T-helper 1 cell (primary cell): ENCODE measurements around the gene SKAP1.
"Not testable (repeated sequence)": the region's sequence is repeated elsewhere in the genome, so short reads cannot be mapped to it uniquely, and the experiment has no call there.

ENCODE experiments used
- DNase-seq, 5 donors: peaks; one replicate each; pipeline ENCODE4 v3.0.0-alpha.2; 2012 to 2020

SKAP1 gene

GRCh38 chr17:48202959-48203358 lies 227.1 kb downstream of the SKAP1 start:
- no peak for DNase-seq

GRCh38 chr17:48198950-48199541 lies 231.0 kb downstream of the SKAP1 start:
- no peak for DNase-seq

DNA sequence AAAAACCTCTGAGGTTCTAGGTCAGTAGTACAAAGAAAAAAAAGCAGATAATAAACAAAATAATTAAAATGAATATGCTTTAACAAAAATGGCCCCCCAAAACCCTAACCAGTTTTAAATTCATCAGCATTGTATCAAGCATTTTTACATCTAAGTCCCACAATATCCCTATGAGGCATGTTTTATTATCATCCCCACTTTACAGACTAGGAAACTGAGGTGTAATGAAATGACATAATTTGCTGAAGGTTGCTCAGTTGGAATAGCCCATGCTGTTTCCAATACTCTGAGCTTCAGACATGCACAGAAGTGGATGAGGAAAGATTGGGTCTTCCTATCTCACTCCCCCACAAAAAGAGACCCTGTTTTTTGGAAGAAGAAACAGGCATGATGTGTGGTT lies 234.1 kb downstream of the SKAP1 start:
- DNase-seq, result no peak

DNA sequence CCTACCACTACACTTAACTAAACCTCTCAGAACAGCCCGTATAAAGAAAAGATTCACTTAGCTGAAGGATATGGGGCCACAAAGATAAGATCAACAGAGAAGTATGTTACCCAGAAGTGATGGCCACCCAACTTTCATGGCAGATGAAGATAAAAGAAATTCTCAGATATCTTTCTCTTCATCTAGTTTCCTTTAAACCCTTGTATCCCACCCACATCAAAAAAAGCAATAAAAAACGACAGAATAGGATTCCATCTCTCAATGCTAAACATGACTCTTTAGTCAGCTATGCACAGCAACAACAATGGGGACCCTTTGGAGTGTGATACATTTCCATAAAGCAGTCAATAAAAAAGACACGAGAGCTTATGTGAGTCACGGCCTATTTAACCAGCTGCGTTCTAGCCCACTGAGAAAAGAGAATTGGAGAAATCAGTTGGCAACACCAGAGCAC lies 235.9 kb downstream of the SKAP1 start:
- DNase-seq, result peak in 1 of 5 donors; percentile 23

DNA sequence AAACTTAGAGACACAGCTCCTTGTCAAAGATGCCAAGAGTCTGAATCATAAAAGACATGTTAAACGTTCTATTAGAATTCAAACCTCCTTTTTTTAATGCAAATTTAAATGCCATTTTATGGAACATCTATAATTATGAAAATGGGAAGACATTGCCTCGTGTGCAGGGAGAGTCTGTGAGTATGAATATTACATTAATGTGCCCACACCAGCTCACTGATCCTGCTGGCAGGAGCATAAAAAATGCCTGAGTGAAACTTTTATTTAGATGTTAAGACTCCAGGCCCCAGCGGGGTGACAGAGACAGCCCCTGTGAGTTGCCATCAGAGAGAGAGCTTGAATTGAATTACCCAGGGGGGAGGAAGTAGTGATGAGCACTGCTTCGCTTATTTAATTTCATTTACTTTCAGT lies 237.7 kb downstream of the SKAP1 start:
- no peak for DNase-seq

DNA sequence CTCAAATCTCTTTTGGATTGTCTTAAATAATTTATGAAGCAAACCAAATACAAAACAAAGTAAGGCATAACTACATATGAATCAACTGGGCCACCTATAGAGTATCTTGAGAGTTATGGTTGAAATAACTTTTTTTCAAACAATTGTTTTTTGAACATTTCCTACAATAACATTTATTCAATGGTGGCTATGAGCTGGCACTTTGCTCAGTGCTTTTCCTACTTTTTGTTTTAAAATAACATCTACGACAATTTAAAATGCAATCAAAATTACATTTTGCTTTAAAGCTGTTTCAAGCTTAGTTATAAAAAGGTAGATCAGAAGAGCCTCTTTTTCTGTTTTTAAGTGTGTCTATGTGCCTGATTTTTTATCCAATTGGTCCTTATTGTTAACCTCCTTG lies 238.7 kb downstream of the SKAP1 start:
- no peak for DNase-seq

DNA sequence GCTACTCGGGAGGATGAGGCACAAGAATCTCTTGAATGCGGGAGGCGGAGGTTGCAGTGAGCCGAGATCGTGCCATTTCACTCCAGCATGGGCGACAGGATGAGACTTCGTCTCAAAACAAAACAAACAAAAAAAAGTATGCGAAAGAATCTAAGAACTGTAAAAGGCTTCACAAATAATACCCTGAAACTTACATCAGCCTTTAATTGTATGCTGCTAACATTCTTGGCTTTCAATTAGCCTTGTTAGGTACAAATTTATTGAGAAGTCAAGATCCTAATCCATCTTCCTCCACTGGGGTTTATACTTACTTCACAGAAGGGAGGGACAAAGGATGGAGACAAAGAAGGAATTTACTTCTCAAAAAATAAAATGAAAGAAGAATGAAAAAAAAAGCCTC lies 239.1 kb downstream of the SKAP1 start:
- DNase-seq, result no peak

DNA sequence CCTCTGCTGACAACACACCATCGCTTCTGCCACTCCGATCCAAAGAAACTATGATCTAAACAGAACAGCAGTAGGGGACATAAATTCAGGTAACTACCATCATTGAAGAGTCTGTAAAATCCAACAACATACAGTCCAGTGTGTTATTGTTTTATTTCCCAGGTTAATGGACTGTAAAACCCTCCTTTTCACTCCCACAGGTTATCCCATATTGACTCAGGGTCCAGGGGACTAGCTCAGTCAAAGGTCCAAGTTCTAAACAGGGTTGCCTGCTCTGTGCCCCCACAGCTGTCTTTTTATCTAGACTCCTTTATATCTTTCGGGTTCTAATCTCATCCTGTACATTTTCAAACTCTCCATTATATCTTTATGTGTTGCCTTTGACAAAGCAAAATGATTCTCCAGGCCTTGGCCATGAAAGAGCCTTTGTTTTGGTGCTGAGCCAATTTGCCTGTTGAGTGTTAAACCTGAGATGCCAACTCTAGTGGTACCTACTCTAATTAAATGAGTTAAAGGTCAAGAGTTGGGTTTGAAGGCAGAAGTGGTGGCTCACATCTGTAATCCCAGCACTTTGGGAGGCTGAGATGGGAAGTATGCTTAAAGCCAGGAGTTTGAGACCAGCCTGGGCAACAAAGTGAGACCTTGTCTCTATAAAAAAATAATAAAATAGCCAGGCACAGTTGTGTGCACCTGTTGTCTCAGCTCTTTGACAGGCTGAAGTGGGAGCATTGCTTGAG lies 242.0 kb downstream of the SKAP1 start:
- DNase-seq, result no peak

GRCh38 chr17:48186317-48186716 lies 243.7 kb downstream of the SKAP1 start:
- DNase-seq, result not testable (repeated sequence)

DNA sequence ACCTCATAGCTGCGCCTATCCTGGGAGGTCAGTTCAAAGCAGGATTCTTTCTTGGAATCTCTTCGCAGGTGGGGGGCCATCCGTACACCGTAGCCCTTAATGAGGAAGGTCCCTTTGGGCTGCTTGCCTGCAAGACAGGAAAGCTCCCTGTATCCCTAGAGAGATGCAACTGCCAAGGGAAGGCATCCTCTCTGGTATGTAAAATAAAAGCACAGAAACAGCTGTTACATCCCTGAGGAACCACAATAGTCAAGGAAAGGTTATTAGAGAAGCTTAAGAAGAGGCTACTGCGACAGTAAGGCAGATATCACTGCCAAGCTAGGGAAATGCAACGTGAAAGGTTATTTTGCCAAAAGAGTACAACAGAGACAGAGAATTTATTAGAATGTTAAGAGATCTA lies 245.3 kb downstream of the SKAP1 start:
- DNase-seq, result no peak

DNA sequence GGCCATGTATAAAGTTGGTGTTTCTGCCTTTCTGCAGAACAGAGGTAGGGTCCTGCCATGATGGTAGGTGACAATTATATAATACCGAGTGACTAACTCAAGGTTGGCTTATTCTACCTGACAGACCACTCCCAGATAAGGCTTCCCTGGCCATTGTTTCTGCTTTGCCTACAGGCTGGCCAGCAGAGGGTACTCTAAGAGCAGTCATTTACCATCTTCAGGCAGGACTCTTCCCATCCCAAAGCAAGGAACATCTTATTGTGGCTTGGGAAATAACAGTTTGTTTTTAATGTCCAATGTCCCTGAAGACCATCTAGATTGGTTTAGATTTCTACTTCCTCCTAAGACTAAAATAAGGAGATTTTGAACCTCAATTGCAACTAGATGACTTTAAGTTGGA lies 248.4 kb downstream of the SKAP1 start:
- DNase-seq, result no peak

- DNase-seq, result no peak
Measured at GRCh38 chr17:48180842-48181629, 249.0 kb downstream of the SKAP1 start.

DNA sequence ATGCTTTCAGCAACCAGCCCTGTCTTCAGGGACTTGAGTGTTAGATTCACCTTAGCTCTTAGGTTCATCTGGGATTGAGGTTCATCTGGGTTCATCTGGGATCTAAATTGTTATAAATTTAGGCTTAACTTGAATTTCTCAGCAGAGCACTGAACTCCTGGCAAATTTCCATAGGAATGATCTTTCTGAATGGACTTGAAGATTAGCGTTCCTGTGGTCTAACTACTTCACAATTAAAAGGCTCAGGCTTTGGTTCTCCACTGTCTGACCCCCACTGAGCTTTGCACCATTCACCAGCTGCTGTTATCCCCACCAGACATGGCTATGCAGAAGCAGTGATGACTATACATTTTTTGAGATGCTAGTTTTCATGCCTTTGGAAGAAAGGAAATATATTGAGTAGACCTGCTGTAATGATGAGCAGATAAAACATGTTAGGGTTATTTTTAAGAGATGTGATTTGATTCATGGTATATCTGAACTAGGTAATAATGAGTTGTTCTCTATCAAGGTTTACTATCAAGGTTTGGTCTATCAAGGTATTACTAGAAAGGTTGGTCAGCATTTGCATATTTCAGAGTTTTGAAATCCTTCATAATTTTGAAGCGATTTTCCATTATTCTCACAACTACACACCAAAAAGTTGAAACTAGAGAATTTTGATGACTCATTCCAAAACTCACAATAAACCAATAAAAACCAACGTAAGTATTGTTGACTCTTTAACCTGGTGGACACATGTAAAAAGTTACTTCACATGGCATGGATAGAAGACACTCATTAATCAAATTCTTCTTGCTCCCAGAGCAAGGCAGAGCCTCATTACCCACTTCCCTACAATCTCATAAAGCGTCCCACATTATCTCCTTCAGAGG lies 250.7 kb downstream of the SKAP1 start:
- DNase-seq, result no peak

DNA sequence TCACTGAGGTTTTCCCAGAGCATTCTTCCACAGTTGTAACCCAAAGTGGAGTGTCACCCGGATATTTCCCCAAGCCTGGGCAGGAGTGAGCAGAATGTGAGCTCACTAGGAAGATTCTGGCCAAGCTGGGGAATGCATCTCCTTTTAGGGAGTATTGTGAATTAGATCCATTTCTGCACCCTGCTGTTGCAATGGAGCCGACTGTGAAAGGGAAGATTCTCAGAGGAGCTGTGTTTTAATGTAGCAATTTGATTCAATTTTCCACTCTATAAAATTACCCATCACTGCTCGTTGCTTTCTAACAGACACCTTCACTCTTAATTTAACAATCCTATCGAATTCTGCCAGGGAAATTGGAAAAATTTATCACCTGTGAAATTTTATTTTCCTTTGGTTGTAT lies 251.7 kb downstream of the SKAP1 start:
- no peak for DNase-seq

- DNase-seq, result no peak
Measured at GRCh38 chr17:48177816-48178215, 252.2 kb downstream of the SKAP1 start.

GRCh38 chr17:48176471-48176855 lies 253.6 kb downstream of the SKAP1 start:
- no peak for DNase-seq

DNA sequence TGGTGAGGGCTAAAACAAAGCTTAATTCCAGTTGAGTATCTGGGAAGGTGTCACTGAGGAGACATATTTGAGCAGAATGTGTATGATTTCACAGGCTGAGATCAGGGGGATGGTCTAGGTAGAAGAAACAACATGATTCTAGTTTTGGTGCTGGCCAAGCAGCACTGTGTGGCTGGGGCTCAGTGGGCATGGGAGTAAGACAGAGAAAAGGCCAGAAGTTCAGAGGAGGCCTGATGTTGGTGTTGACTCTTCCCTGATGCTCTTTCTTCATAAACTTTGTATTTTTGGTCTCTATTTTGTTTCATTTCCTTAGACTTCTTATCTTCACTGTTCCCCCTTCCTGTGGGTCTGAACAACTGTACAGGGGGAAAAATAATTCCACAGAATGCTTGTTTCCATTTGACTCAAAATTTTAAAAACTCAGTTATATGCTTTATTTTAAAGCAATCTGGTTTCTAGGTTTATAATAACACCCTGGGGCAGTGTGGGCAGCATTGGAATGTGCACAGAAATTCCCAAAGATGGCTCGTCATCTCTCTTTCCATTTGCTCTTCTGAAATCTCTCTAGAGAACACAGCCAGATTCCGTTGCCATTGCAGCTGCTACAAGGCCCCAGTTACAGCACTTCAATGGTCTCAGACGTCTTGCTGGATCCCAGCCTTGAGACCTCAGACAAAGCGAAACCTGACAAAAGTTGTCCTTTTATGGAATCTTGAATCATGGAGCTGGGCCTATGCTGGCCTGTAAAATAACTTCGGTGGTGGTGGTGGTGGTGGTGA lies 254.1 kb downstream of the SKAP1 start:
- no peak for DNase-seq

GRCh38 chr17:48174833-48175523 lies 255.0 kb downstream of the SKAP1 start:
- DNase-seq, result no peak

DNA sequence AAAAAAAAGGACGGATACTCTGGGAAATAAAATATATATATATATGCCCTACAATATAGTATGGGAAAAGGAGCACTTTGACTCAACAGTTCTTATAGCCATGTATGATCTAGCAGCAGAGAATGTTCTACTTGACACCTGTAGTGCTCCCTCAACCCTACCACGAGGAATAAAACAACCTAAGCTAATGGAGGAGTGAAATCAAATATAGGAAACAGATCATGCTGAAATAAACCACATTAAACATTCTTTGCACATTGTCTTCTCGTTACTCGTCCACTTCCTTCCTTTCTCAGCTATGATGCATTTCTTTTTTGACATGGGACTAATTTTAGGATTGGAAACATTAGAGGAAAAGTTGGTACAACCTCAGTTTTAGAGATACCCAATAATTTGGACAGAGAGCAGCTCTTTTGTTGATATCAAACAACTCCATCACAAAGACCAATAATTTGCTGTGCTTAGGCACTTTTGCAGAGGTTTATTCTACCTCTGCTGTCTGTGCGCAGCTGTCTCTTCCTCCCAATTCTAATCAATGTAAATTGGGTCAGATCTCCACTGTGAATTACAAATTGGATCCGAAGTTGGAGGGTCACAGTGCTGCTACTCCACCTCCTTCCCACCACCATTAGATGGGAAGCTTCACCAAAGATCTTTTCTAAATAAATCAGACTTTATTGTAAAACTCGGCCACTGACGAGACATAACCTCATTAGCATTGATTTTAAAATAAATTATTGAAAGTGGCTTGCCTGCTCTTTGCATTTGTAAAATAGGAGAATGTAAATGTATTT lies 256.6 kb downstream of the SKAP1 start:
- no peak for DNase-seq

- DNase-seq, result no peak
Measured at GRCh38 chr17:48169926-48170325, 260.1 kb downstream of the SKAP1 start.

DNA sequence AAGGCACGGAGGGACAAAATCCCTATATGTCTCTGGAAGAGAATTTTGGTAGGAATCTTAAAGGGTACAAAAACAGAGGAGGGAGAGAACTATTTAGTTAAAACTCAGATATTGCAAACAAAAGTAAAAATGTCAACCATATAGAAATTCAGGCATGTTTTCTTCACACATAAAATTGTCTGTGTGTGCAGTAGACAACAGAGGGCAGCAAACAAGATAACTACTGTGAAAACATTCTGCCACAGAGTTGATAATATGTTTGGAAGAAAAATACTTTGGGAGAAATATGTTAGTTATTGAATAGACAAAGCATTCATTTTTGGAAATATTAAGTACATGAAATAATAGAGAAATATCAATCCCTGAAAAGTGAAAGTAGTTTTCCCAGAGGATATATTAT lies 266.2 kb downstream of the SKAP1 start:
- DNase-seq, result no peak
